AG09309 (cell line): Measurements from ENCODE around the gene CNPPD1.
"Not testable (repeated sequence)": the region's sequence is repeated elsewhere in the genome, so short reads cannot be mapped to it uniquely, and the experiment has no call there.

Experiments
- DNase-seq: peaks from one replicate; pipeline ENCODE4 v3.0.0-alpha.2; 2010; ENCODE audit warnings: low read depth
- H3K4me3 ChIP-seq: 2 replicates; pipeline ENCODE4 v1.5.1; 2011; ENCODE audit warnings: mild to moderate bottlenecking, low read depth, low read length, moderate library complexity; ENCODE audit not compliant: control insufficient read depth
- TF ChIP-seq, protein P1 (sequence below): IDR thresholded peaks from 2 replicates; pipeline ENCODE4 v1.5.1; 2011; ENCODE audit warnings: mild to moderate bottlenecking, low read depth, low read length, inconsistent platforms; ENCODE audit not compliant: insufficient read depth, control insufficient read depth; ENCODE audit errors: missing control alignments

The CNPPD1 gene

DNA sequence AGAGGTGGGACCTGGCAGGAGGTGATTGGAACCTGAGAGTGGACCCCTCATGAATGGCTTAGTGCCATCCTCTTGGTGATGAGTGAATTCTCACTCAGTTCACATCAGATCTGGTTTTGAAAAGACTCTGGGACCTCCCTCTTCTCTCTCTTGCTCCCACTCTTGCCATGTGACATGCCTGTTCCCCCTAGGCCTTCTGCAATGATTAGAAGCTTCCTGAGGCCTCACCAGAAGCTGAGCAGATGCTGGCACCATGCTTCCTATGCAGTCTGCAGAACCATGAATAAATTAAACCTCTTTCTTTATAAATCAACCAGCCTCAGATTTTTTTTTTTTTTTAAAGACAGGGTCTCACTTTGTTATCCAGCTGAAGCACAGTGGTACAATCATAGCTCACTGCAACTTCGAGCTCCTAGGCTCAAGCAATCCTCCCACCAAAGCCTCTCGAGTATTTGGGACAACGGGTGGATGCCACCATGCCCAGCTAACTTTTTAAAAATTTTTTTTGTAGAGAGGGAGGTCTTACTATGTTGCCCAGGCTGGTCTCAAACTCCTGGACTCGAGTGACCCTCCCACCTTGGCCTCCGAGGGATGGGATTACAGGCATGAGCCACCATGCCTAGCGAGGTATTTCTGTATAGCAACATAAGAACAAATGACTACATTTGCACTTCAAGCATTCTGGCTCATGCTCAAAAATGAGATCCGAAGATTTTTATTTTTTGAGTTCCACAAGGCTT lies 27.9 kb upstream of the CNPPD1 start:
- no peak overlapping the region for H3K4me3 ChIP-seq
- DNase-seq: no peak
- TF ChIP-seq, protein P1, sequence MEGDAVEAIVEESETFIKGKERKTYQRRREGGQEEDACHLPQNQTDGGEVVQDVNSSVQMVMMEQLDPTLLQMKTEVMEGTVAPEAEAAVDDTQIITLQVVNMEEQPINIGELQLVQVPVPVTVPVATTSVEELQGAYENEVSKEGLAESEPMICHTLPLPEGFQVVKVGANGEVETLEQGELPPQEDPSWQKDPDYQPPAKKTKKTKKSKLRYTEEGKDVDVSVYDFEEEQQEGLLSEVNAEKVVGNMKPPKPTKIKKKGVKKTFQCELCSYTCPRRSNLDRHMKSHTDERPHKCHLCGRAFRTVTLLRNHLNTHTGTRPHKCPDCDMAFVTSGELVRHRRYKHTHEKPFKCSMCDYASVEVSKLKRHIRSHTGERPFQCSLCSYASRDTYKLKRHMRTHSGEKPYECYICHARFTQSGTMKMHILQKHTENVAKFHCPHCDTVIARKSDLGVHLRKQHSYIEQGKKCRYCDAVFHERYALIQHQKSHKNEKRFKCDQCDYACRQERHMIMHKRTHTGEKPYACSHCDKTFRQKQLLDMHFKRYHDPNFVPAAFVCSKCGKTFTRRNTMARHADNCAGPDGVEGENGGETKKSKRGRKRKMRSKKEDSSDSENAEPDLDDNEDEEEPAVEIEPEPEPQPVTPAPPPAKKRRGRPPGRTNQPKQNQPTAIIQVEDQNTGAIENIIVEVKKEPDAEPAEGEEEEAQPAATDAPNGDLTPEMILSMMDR: no peak

DNA sequence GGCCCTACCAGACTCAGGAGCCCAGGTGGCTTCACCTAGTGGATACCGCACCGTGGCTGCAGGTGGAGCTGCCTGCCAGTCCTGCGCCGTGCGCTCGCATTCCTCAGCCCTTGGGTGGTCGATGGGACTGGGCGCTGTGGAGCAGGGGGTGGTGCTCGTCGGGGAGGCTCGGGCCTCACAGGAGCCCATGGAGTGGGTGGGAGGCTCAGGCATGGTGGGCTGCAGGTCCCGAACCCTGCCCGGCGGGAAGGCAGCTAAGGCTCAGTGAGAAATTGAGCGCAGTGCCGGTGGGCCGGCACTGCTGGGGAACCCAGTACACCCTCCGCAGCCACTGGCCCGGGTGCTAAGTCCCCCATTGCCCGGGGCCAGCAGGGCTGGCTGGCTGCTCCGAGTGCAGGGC lies 24.6 kb upstream of the CNPPD1 start:
- DNase-seq, H3K4me3 ChIP-seq: not testable (repeated sequence)

DNA sequence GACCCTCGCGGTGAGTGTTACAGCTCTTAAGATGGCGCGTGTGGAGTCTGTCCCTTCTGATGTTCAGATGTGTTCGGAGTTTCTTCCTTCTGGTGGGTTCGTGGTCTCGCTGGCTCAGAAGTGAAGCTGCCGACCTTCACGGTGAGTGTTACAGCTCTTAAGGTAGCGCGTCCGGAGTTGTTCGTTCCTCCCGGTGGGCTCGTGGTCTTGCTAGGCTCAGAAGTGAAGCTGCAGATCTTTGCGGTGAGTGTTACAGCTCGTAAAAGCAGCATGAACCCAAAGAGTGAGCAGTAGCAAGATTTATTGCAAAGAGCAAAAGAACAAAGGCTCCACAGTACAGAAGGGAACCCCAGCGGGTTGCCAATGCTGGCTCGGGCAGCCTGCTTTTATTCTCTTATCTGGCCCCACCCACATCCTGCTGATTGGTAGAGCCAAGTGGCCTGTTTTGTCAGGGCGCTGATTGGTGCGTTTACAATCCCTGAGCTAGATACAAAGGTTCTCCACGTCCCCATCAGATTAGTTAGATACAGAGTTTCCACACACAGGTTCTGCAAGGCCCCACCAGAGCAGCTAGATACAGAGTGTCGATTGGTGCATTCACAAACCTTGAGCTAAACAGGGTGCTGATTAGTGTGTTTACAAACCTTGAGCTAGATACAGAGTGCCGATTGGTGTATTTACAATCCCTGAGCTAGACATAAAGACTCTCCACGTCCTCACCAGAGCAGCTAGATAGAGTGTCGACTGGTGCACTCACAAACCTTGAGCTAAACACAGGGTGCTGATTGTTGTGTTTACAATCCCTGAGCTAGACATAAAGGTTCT lies 24.0 kb upstream of the CNPPD1 start:
- not testable (repeated sequence) for DNase-seq

DNA sequence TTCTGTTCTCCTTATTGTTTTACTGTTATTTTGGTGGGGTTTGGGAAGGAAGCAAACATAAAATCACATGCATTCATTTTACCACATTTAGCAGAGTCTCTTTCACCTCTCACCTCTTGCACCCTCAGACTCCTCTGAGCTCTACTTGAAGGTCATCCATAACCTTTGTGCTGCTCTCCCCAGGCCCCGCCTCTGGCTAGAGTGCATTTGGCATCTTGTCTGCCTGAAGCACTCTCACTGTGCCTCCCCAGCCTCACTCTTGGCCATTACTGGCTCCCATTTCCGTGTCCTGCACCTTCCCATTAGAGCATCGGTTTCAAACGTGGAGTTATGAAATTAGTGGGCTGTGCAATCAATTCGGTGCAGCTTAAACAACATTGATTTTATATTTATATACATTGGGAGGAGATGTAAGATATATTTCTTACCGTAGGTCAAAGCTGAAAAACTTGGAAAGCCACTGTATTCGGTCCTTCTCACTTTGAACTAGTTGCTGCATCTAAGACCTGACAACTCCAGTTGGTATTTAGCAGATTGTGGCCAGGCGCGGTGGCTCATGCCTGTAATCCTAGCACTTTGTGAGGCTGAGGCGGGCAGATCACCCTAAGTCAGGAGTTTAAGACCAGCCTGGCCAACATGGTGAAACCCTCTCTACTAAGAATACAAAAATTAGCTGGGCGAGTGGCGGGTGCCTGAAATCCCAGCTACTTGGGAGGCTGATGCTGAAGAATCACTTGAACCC lies 22.9 kb upstream of the CNPPD1 start:
- H3K4me3 ChIP-seq: no peak overlapping the region
- TF ChIP-seq, protein P1: no peak
- DNase-seq: no peak

More for the DNA sequence above, 24.0 kb upstream of the CNPPD1 start:
- H3K4me3 ChIP-seq: not testable (repeated sequence)

DNA sequence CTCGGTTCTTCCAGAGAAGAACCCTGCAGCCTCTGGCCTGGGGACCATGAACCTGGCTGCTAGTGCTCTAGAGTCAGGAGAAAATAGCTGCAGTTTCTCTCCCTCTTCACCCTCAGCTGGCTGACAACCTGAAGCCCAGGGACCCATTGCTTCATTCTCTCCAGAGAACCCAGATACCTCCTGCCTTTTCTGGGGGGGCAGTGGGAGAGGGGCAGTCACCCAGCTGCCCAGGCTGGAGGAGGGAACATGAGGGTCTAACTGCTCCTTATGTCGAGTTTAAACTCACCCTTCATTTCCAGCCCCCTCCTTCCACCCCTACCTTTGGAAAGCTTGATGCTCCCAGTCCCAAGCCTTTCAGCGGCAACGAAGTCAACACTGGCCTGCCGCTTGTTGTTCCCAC lies 22.2 kb upstream of the CNPPD1 start:
- TF ChIP-seq, protein P1: no peak
- no peak for DNase-seq
- H3K4me3 ChIP-seq: no peak overlapping the region

DNA sequence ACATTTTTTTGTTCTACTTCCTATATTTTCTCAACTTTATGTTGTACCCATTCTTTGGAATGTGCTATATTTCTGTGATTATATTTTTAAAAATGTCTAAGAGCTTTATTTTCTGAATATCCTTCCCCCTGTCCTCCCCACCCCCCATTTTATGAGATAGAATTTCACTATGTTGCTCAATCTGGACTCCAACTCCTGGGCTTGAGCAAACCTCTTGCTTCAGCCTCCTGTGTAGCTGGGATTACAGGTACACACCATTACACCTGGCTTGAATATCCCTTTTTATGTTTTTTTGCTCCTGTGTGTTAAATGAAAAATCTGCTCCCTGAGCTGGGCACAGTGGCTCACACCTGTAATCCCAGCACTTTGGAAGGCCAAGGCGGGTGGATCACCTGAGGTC lies 20.7 kb upstream of the CNPPD1 start:
- H3K4me3 ChIP-seq: no peak overlapping the region
- DNase-seq: no peak
- TF ChIP-seq, protein P1: no peak

DNA sequence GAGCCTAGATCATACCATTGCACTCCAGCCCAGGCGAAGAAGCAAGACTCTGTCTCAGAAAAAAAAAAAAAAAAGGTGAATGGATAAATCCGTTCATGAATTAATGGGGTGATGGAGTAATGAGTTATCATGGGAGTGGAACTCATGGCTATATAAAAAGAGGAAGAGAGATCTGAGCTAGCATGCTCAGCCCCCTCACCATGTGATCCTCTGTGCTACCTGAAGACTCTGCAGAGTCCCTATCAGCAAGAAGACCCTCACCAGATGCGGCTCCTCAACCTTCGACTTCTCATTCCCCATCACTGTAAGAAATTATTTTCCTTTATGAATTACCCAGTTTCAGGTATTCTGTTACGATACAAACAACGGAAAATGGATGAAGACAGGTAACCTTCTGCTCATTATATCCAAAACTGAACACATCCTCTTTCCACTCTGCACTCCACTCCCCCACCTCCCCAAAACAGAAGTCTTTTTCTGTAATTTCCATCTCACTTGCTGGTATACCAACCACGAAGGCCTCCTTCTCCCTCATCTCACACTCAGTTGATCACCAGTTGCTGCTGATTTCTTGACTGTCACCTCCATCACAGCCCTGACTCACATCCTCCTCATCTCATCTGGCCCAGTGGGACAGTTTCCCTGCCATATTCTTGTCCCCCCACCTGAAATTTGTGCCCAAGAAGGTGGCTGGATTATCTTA lies 10.2 kb upstream of the CNPPD1 start:
- DNase-seq: no peak
- TF ChIP-seq, protein P1: no peak
- no peak overlapping the region for H3K4me3 ChIP-seq
